Heart left ventricle (tissue), 16 donors: Measurements from ENCODE around the gene FBXW7. TPM values are rescaled to one million over a fixed set of nuclear protein-coding genes. Genes with fewer than 3 reads are reported as not detected.

Experiments used
- ATAC-seq, 4 donors: fragments of 200-7000 bp; cut with Tn5 transposase; one replicate each; pipeline ENCODE4 v1.9.1; 2020 to 2022; ENCODE audit warnings: moderate library complexity in 4 of 4, mild to moderate bottlenecking in 3 of 4, moderate number of reproducible peaks in 1 of 4
- DNase-seq, 5 donors: peaks; one replicate each; pipeline ENCODE4 v3.0.0-alpha.2; 2020
- H3K27ac ChIP-seq, 12 donors: fragments of 200-600 bp; sonication (generic) in 4 of 12; one replicate each; pipeline versions ENCODE4 v1.5.0 to v1.8.0; 2016 to 2022; ENCODE audit warnings: mild to moderate bottlenecking in 2 of 12
- H3K27me3 ChIP-seq, 9 donors: fragments of 200-600 bp; sonication (generic) in 2 of 9; one replicate each; pipeline versions ENCODE4 v1.5.1 to v1.8.0; 2016 to 2022; ENCODE audit warnings: mild to moderate bottlenecking in 3 of 9
- H3K36me3 ChIP-seq, 9 donors: fragments of 200-600 bp; sonication (generic) in 2 of 9; one replicate each; pipeline versions ENCODE4 v1.5.0 to v1.8.0; 2018 to 2022; ENCODE audit warnings: mild to moderate bottlenecking in 2 of 9
- H3K4me1 ChIP-seq, 12 donors: fragments of 200-600 bp; sonication (generic) in 4 of 12; one replicate each; pipeline versions ENCODE4 v1.5.0 to v1.8.0; 2016 to 2022; ENCODE audit warnings: mild to moderate bottlenecking in 3 of 12
- H3K4me3 ChIP-seq, 12 donors: fragments of 200-600 bp; sonication (generic) in 4 of 12; one replicate each; pipeline versions ENCODE4 v1.5.0 to v1.8.0; 2017 to 2022; ENCODE audit warnings: mild to moderate bottlenecking in 9 of 12, moderate library complexity in 4 of 12
- H3K9me3 ChIP-seq, 12 donors: fragments of 200-600 bp; sonication (generic) in 4 of 12; one replicate each; pipeline versions ENCODE4 v1.5.0 to v1.8.0; 2016 to 2022; ENCODE audit warnings: mild to moderate bottlenecking in 1 of 12
- CTCF ChIP-seq, 12 donors: fragments of 200-600 bp; sonication (generic) in 4 of 12; IDR thresholded peaks; one replicate each; pipeline versions ENCODE4 v1.5.0 to v1.8.0; 2018 to 2022; ENCODE audit warnings: antibody characterized with exemption in 12 of 12, mild to moderate bottlenecking in 5 of 12
- POLR2A ChIP-seq, 2 donors: fragments of 450-650 bp; IDR thresholded peaks; one replicate each; pipeline ENCODE4 v1.6.1; 2017; ENCODE audit warnings: antibody characterized with exemption in 2 of 2, mild to moderate bottlenecking in 2 of 2, moderate library complexity in 2 of 2
- WGBS, 4 donors: extraction: QIAGEN DNeasy Blood & Tissue Kit in 2 of 4; methylation state at CpG; one replicate each; pipeline versions ENCODE4 v1.1.5 to v1.1.7; 2013 to 2018; 5-methylcytosine and 5-hydroxymethylcytosine counted together
- intact Hi-C, 10 donors: fragments of 100-400 bp; cut with DNase I; formaldehyde crosslinking; loops; one replicate each; pipeline versions ENCODE4 v1.11.1 to v1.14.2; 2022
- polyA plus RNA-seq, 2 donors: library from polyadenylated mRNA; stranded (reverse); fragments of 200-250 nt; gene quantifications; one replicate each; pipeline ENCODE4 v1.2.3, GENCODE V29; 2013
- total RNA-seq, 9 donors: library from RNA; depleted of rRNA in 2 of 9; stranded (reverse); fragments of >200 nt in 2 of 9; fragmentation: NEBNext Ultra II Directional in 3 of 9; extraction: Animal tissue kit (Norgen Biotek cat#: 25700) in 3 of 9; gene quantifications; one replicate each; pipeline versions ENCODE4 v1.1.0 to v1.2.4, GENCODE V29; 2016 to 2023
- donor health status: ischemic (EF 13 %, LVEDD 7.1; RV severe dilation, severe dysfunction).
- donor health status: healthy with polysubstance abuse.
- donor health status: DM: no; HTN: yes; CAD: no.
- donor health status: DM: no; HTN: no; CAD: no.
- donor health status: ischemic (EF 25% LVEDD 6.9; RV normal size, moderate dysfunction).
- donor health status: ischemic (EF 25% LVEDD 5.7; RV mildly dilated, moderate dysfunction).
- donor health status: healthy.
- donor health status: DM: yes; HTN: yes; CAD: no.
- donor health status: ischemic (EF 35%, LVEDD 5.7; RV mildly dilated, moderate dysfunction).
- donor health status: nonischemic (EF 11% LVEDD 7.7; RV severe dilation, severe dysfunction).
- donor health status: DM: yes; HTN: yes; CAD: no.
- donor health status: PGD.
- donor health status: ischemic (EF 29% LVEDD 5.4; RV normal size, mild dysfunction).
- donor health status: nonischemic (EF 23%, LVEDD 6.1; RV moderate dilation, normal function).

The FBXW7 gene
- total and polyA plus RNA-seq, 11 donors = 20.6 to 74.1 (median 59.8) TPM

GRCh38 chr4:152281822-152282221 is 254.1 kb downstream of the FBXW7 start:
- no peaks in the 10 kb centered on the region for H3K27me3 ChIP-seq
- DNase-seq = no peak
- H3K9me3 ChIP-seq = no peaks in the 10 kb centered on the region
- H3K36me3 ChIP-seq = no peaks in the 10 kb centered on the region
- no peak overlapping the region for H3K4me3 ChIP-seq
- TF ChIP-seq POLR2A (IDR thresholded peaks at IDR 0.05) = no peak
- TF ChIP-seq CTCF (IDR thresholded peaks at IDR 0.05) = no peak
- ATAC-seq = no peak
- H3K4me1 ChIP-seq = no peaks in the 10 kb centered on the region
- WGBS, 4 donors = 63 to 69% (median 66%) methylated on average over 6 of the region's 6 CpGs
- intact Hi-C loops = no loop called here
- H3K27ac ChIP-seq = no peak overlapping the region

- H3K4me3 ChIP-seq = no peak overlapping the region
- 94 to 100% (median 96%) methylated on average over 2 of the region's 2 CpGs for WGBS, 4 donors
- H3K27me3 ChIP-seq = no peaks in the 10 kb centered on the region
- DNase-seq (no peak), ATAC-seq (no peak)
- no peaks in the 10 kb centered on the region for H3K36me3 ChIP-seq
- no peaks in the 10 kb centered on the region for H3K4me1 ChIP-seq
- TF ChIP-seq CTCF (IDR thresholded peaks at IDR 0.05) (no peak), POLR2A (IDR thresholded peaks at IDR 0.05) (no peak)
- no peaks in the 10 kb centered on the region for H3K9me3 ChIP-seq
- intact Hi-C loops = no loop called here
- H3K27ac ChIP-seq = no peak overlapping the region
Observed at GRCh38 chr4:152281211-152281610, 254.7 kb downstream of the FBXW7 start.

GRCh38 chr4:152279234-152279566 is 256.7 kb downstream of the FBXW7 start:
- no peaks in the 10 kb centered on the region for H3K27me3 ChIP-seq

GRCh38 chr4:152278505-152279233 is 257.2 kb downstream of the FBXW7 start:
- WGBS, 4 donors = 84 to 92% (median 89%) methylated on average over 9 of the region's 9 CpGs
- no peak for ATAC-seq
- intact Hi-C loops = no loop called here

More at GRCh38 chr4:152279234-152279566, 256.7 kb downstream of the FBXW7 start:
- Histone ChIP-seq H3K4me3 (no peak overlapping the region), H3K27ac (no peak overlapping the region), H3K4me1 (no peaks in the 10 kb centered on the region), H3K9me3 (no peaks in the 10 kb centered on the region), H3K36me3 (no peaks in the 10 kb centered on the region)
- intact Hi-C loops = no loop called here
- ATAC-seq (no peak), DNase-seq (no peak)
- no peak for TF ChIP-seq POLR2A (IDR thresholded peaks at IDR 0.05)
- no peak for TF ChIP-seq CTCF (IDR thresholded peaks at IDR 0.05)
- WGBS, 4 donors = 93 to 97% (median 94%) methylated on average over 6 to 8 of the region's 8 CpGs

More at GRCh38 chr4:152278505-152279233, 257.2 kb downstream of the FBXW7 start:
- no peaks in the 10 kb centered on the region for H3K9me3 ChIP-seq
- DNase-seq = no peak
- no peak overlapping the region for H3K4me3 ChIP-seq
- no peaks in the 10 kb centered on the region for H3K4me1 ChIP-seq
- no peaks in the 10 kb centered on the region for H3K27me3 ChIP-seq
- H3K27ac ChIP-seq = no peak overlapping the region
- TF ChIP-seq POLR2A (IDR thresholded peaks at IDR 0.05) = no peak
- no peak for TF ChIP-seq CTCF (IDR thresholded peaks at IDR 0.05)
- no peaks in the 10 kb centered on the region for H3K36me3 ChIP-seq
